Colonic mucosa (tissue), 4 donors: ENCODE results near the gene FXYD5. TPM values are rescaled to one million over a fixed set of nuclear protein-coding genes. Genes with fewer than 3 reads are reported as not detected.

Experiments
- DNase-seq: peaks from one replicate; pipeline ENCODE4 v3.0.0-alpha.2; 2020
- H3K27ac ChIP-seq: fragments of 200-600 bp; one replicate; pipeline ENCODE4 v1.8.0; 2021
- H3K27me3 ChIP-seq: fragments of 200-600 bp; one replicate; pipeline ENCODE4 v1.8.0; 2021
- H3K36me3 ChIP-seq: fragments of 200-600 bp; one replicate; pipeline ENCODE4 v1.8.0; 2021
- H3K4me1 ChIP-seq: fragments of 200-600 bp; one replicate; pipeline ENCODE4 v1.8.0; 2021; ENCODE audit warnings: mild to moderate bottlenecking
- H3K4me3 ChIP-seq: fragments of 200-600 bp; one replicate; pipeline ENCODE4 v1.8.0; 2021
- H3K9ac ChIP-seq, 2 donors: one replicate each; pipeline ENCODE4 v1.7.0; 2013; ENCODE audit warnings: control low read depth in 2 of 2, low read depth in 2 of 2, low read length in 2 of 2
- H3K9me3 ChIP-seq: fragments of 200-600 bp; one replicate; pipeline ENCODE4 v1.8.0; 2021
- CTCF ChIP-seq: fragments of 200-600 bp; IDR thresholded peaks from one replicate; pipeline ENCODE4 v1.8.0; 2022; ENCODE audit warnings: antibody characterized with exemption, mild to moderate bottlenecking
- intact Hi-C: fragments of 100-400 bp; cut with DNase I; formaldehyde crosslinking; loops from one replicate; pipeline ENCODE4 v1.14.1; 2022
- total RNA-seq, 2 donors: library from RNA; stranded (reverse); fragmentation: NEBNext Ultra II Directional in 1 of 2; extraction: Animal tissue kit (Norgen Biotek cat#: 25700) in 1 of 2; gene quantifications; one replicate each; pipeline ENCODE4 v1.2.1, GENCODE V29; 2021
- donor health status: healthy.
- donor health status: DM: no; HTN: no; CAD: no.
- donor health status: DM: no; HTN: no; CAD: no.

Gene FXYD5
- total RNA-seq, 2 donors from 2014 or later: 20.3 to 23.6 TPM

GRCh38 chr19:35162471-35163326 lies 8.2 kb downstream of the FXYD5 start:
- intact Hi-C loops: no loop called here
- Histone ChIP-seq H3K27ac (no peak overlapping the region), H3K9ac (no peak overlapping the region), H3K36me3 (no peaks in the 10 kb centered on the region), H3K9me3 (no peaks in the 10 kb centered on the region), H3K4me3 (no peak overlapping the region), H3K4me1 (no peaks in the 10 kb centered on the region), H3K27me3 (no peaks in the 10 kb centered on the region)
- TF ChIP-seq CTCF: no peak
- DNase-seq: no peak

- H3K9ac ChIP-seq: no peak overlapping the region
- intact Hi-C loops: no loop called here
- H3K4me3 ChIP-seq: no peak overlapping the region
- H3K36me3 ChIP-seq: no peaks in the 10 kb centered on the region
- DNase-seq: no peak
- H3K4me1 ChIP-seq: no peaks in the 10 kb centered on the region
- TF ChIP-seq CTCF: no peak
- H3K9me3 ChIP-seq: no peaks in the 10 kb centered on the region
- H3K27me3 ChIP-seq: no peaks in the 10 kb centered on the region
- H3K27ac ChIP-seq: no peak overlapping the region
These were observed 9.9 kb downstream of the FXYD5 start for GRCh38 chr19:35164418-35164817.

GRCh38 chr19:35165200-35166058 lies 10.9 kb downstream of the FXYD5 start:
- Histone ChIP-seq H3K4me1 (no peaks in the 10 kb centered on the region), H3K9me3 (no peaks in the 10 kb centered on the region), H3K4me3 (no peak overlapping the region), H3K27ac (no peak overlapping the region), H3K36me3 (no peaks in the 10 kb centered on the region), H3K27me3 (no peaks in the 10 kb centered on the region), H3K9ac (no peak overlapping the region)
- DNase-seq: no peak
- intact Hi-C loops: no loop called here
- no peak for TF ChIP-seq CTCF

- Histone ChIP-seq H3K4me3 (no peak overlapping the region), H3K4me1 (no peaks in the 10 kb centered on the region), H3K9me3 (no peaks in the 10 kb centered on the region), H3K36me3 (no peaks in the 10 kb centered on the region), H3K27ac (no peak overlapping the region), H3K9ac (no peak overlapping the region), H3K27me3 (no peaks in the 10 kb centered on the region)
- no peak for TF ChIP-seq CTCF
- DNase-seq: no peak
- intact Hi-C loops: no loop called here
These were observed 11.8 kb downstream of the FXYD5 start for GRCh38 chr19:35166100-35167063.
